ENCODE results near the gene YWHAB. TPM values are rescaled to one million over a fixed set of nuclear protein-coding genes. Genes with fewer than 3 reads are reported as not detected.

Gene YWHAB
- total and polyA plus RNA-seq, 2 of the 4 experiments (the other 2 are of a cell fraction) = 78.0 to 102 TPM

GRCh38 chr20:44901974-44902373, 16.5 kb downstream of the YWHAB start:
- DNase-seq = peak; percentile 81
- peaks cover 66% of the 10 kb centered on the region for H4K20me1 ChIP-seq (ENCODE audit: insufficient read depth, low read length)

More at GRCh38 chr20:44901974-44902373, 16.5 kb downstream of the YWHAB start:
- Histone ChIP-seq H3K4me3 (ENCODE audit: insufficient read depth, low read depth, low read length) (no peak overlapping the region), H3K27me3 (ENCODE audit: control insufficient read depth, insufficient read depth, low read length) (no peaks in the 10 kb centered on the region), H3K9me3 (ENCODE audit: control insufficient read depth, insufficient read depth, low read length) (no peaks in the 10 kb centered on the region), H3K14ac (replicated peaks; ENCODE audit: low read depth, low read length) (no peak overlapping the region), H4K5ac (ENCODE audit: low read depth, low read length) (no peak overlapping the region), H3K4me1 (ENCODE audit: control insufficient read depth, insufficient read depth, low read length) (peaks cover 8% of the 10 kb centered on the region), H3K79me1 (ENCODE audit: low read depth in 1 of 2, low read length in 2 of 2) (peaks cover 26 to 67% of the 10 kb centered on the region in 2 experiments; a peak in 3 of 4 replicates), H3K4ac (ENCODE audit: low read depth, low read length) (no peak overlapping the region), H3K56ac (ENCODE audit: extremely low read depth, insufficient read depth, low read length) (no peak overlapping the region), H4K8ac (ENCODE audit: low read depth in 2 of 2, low read length in 2 of 2) (no peak overlapping the region), H2BK120ac (ENCODE audit: low read depth, low read length) (no peak overlapping the region), H2AFZ (replicated peaks; ENCODE audit: low read length, poor library complexity) (no peak overlapping the region), H3K4me2 (ENCODE audit: low read depth, low read length) (no peak overlapping the region), H3K18ac (ENCODE audit: low read depth, low read length) (no peak overlapping the region), H2AK9ac (replicated peaks; ENCODE audit: low read depth, low read length, poor library complexity) (peak overlapping the region; percentile 18), H3K23ac (ENCODE audit: low read depth, low read length) (no peak overlapping the region), H3K36me3 (ENCODE audit: control insufficient read depth, insufficient read depth, low read length) (peaks cover 28% of the 10 kb centered on the region), H4K91ac (ENCODE audit: insufficient read depth, low read depth, low read length) (no peak overlapping the region), H3K9ac (ENCODE audit: low read depth, low read length) (no peak overlapping the region), H2BK15ac (ENCODE audit: low read depth, low read length) (no peak overlapping the region), H2BK20ac (ENCODE audit: low read depth, low read length) (no peak overlapping the region), H3K9me1 (ENCODE audit: insufficient read depth, low read length) (peaks cover 10% of the 10 kb centered on the region), H2BK5ac (ENCODE audit: low read depth, low read length, poor library complexity, severe bottlenecking) (no peak overlapping the region), H3K27ac (ENCODE audit: insufficient read depth, low read length) (no peak overlapping the region), H2AK5ac (ENCODE audit: low read depth, low read length) (no peak overlapping the region)
- in situ Hi-C loops (cut with MboI; ENCODE audit: low sequenced_read_pairs) = no loop called here
- intact Hi-C loops (cut with micrococcal nuclease) = no loop called here
- BruUV-seq (replicated peaks) = no TSS peak
- CTCF ChIA-PET = interaction anchor here (0.5 to 1.1 kb wide), 3 partner anchors 12 to 534 kb away, joined by 3 to 6 read pairs (median 4); no protein-coding TSS in a partner anchor
- no peak for TF ChIP-seq CTCF (conservative IDR thresholded peaks at IDR 0.05; ENCODE audit: low read depth, low read length)
- TF ChIP-seq MAFK (IDR thresholded peaks at IDR 0.05; ENCODE audit: low read depth, low read length) = no peak
- TF ChIP-seq RAD21 (IDR thresholded peaks at IDR 0.05; ENCODE audit: low read length) = no peak
- TF ChIP-seq, protein P1, sequence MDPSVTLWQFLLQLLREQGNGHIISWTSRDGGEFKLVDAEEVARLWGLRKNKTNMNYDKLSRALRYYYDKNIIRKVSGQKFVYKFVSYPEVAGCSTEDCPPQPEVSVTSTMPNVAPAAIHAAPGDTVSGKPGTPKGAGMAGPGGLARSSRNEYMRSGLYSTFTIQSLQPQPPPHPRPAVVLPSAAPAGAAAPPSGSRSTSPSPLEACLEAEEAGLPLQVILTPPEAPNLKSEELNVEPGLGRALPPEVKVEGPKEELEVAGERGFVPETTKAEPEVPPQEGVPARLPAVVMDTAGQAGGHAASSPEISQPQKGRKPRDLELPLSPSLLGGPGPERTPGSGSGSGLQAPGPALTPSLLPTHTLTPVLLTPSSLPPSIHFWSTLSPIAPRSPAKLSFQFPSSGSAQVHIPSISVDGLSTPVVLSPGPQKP (IDR thresholded peaks at IDR 0.05; ENCODE audit: borderline replicate concordance, low read depth, low read length) = no peak
- no peak for TF ChIP-seq POLR2A (IDR thresholded peaks at IDR 0.05; ENCODE audit: low read depth, low read length)
- TF ChIP-seq CEBPB (IDR thresholded peaks at IDR 0.05; ENCODE audit: low read depth, low read length) = no peak
- TF ChIP-seq, protein P2, sequence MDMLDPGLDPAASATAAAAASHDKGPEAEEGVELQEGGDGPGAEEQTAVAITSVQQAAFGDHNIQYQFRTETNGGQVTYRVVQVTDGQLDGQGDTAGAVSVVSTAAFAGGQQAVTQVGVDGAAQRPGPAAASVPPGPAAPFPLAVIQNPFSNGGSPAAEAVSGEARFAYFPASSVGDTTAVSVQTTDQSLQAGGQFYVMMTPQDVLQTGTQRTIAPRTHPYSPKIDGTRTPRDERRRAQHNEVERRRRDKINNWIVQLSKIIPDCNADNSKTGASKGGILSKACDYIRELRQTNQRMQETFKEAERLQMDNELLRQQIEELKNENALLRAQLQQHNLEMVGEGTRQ (IDR thresholded peaks at IDR 0.05; ENCODE audit: low read depth, low read length) = no peak
- TF ChIP-seq SMC3 (IDR thresholded peaks at IDR 0.05; ENCODE audit: low read depth, low read length) = no peak
- dilution Hi-C loops (cut with HindIII; ENCODE audit: low sequenced_read_pairs, unreplicated experiment) = no loop called here
- 83% methylated on average over 1 of the region's 2 CpGs; no CpG with 5 or more reads in 1 of the 2 experiments for WGBS, 2 experiments (ENCODE audit: extremely low coverage in 2 of 2, insufficient read length in 1 of 2)
- POLR2A ChIA-PET (ENCODE audit: unreplicated experiment) = no interaction called here
- ATAC-seq (ENCODE audit: low read depth) = peak; percentile 92

All from IMR-90 (cell line).